SK-N-MC (cell line): Measurements from ENCODE around the gene EHD2.

Experiments used
- DNase-seq: peaks from one replicate; pipeline ENCODE4 v3.0.0-alpha.2; 2011; ENCODE audit warnings: low read depth, low spot score
- H3K27ac ChIP-seq: fragments of 200-600 bp; sonication (generic); 2 replicates; pipeline ENCODE4 v1.5.1; 2016; ENCODE audit warnings: mixed run types
- H3K36me3 ChIP-seq: fragments of 200-600 bp; sonication (generic); 2 replicates; pipeline ENCODE4 v1.6.1; 2017; ENCODE audit warnings: antibody characterized with exemption, low read length, mixed read lengths; ENCODE audit not compliant: insufficient read depth
- H3K4me3 ChIP-seq: fragments of 200-600 bp; sonication (generic); 2 replicates; pipeline ENCODE4 v1.5.1; 2016
- H3K9ac ChIP-seq: fragments of 200-600 bp; sonication (generic); 2 replicates; pipeline ENCODE4 v1.8.0; 2017; ENCODE audit warnings: mixed run types, mixed read lengths; ENCODE audit not compliant: insufficient read length
- H3K9me3 ChIP-seq: fragments of 200-600 bp; sonication (generic); 2 replicates; pipeline ENCODE4 v1.6.1; 2017; ENCODE audit warnings: low read depth, mild to moderate bottlenecking, antibody characterized with exemption, low read length, moderate library complexity, mixed read lengths
- EZH2 ChIP-seq: fragments of 200-600 bp; sonication (generic); IDR thresholded peaks from one replicate; pipeline ENCODE4 v1.6.1; 2017; ENCODE audit warnings: antibody characterized with exemption
- FOXP2 ChIP-seq: optimal IDR thresholded peaks from 2 replicates; pipeline ENCODE3; 2011; ENCODE audit warnings: mild to moderate bottlenecking, moderate library complexity; ENCODE audit not compliant: insufficient read depth; ENCODE audit errors: extremely low read length, control extremely low read depth
- POLR2AphosphoS5 ChIP-seq: IDR thresholded peaks from 2 replicates; pipeline ENCODE4 v1.6.1; 2012; ENCODE audit warnings: mild to moderate bottlenecking, low read depth, low read length, borderline replicate concordance

EHD2 gene

GRCh38 chr19:47729468-47729798 lies 16.2 kb downstream of the EHD2 start:
- no peak overlapping the region for H3K4me3 ChIP-seq
- TF ChIP-seq FOXP2 (no peak), EZH2 (no peak), POLR2AphosphoS5 (no peak)
- no peak overlapping the region for H3K27ac ChIP-seq
- DNase-seq: no peak
- H3K36me3 ChIP-seq: no peaks in the 10 kb centered on the region
- H3K9ac ChIP-seq: no peak overlapping the region
- H3K9me3 ChIP-seq: no peaks in the 10 kb centered on the region

- no peaks in the 10 kb centered on the region for H3K9me3 ChIP-seq
- TF ChIP-seq POLR2AphosphoS5 (no peak), FOXP2 (no peak), EZH2 (no peak)
- H3K36me3 ChIP-seq: no peaks in the 10 kb centered on the region
- no peak for DNase-seq
- H3K4me3 ChIP-seq: no peak overlapping the region
- H3K27ac ChIP-seq: no peak overlapping the region
- H3K9ac ChIP-seq: no peak overlapping the region
Measured at GRCh38 chr19:47729799-47730520, 16.7 kb downstream of the EHD2 start.

- H3K36me3 ChIP-seq: no peaks in the 10 kb centered on the region
- no peak overlapping the region for H3K27ac ChIP-seq
Measured at GRCh38 chr19:47730521-47730889, 17.3 kb downstream of the EHD2 start.

GRCh38 chr19:47730910-47731309 lies 17.7 kb downstream of the EHD2 start:
- Histone ChIP-seq H3K9me3 (no peaks in the 10 kb centered on the region), H3K4me3 (no peak overlapping the region), H3K9ac (no peak overlapping the region), H3K27ac (no peak overlapping the region), H3K36me3 (no peaks in the 10 kb centered on the region)
- DNase-seq: no peak
- TF ChIP-seq EZH2 (no peak), POLR2AphosphoS5 (no peak), FOXP2 (no peak)

More at GRCh38 chr19:47730521-47730889, 17.3 kb downstream of the EHD2 start:
- no peak overlapping the region for H3K9ac ChIP-seq
- TF ChIP-seq EZH2 (no peak), POLR2AphosphoS5 (no peak), FOXP2 (no peak)
- no peak overlapping the region for H3K4me3 ChIP-seq
- no peak for DNase-seq
- H3K9me3 ChIP-seq: no peaks in the 10 kb centered on the region

GRCh38 chr19:47735131-47735530 lies 21.9 kb downstream of the EHD2 start:
- H3K36me3 ChIP-seq: no peaks in the 10 kb centered on the region
- DNase-seq: no peak
- no peak overlapping the region for H3K9ac ChIP-seq

DNA sequence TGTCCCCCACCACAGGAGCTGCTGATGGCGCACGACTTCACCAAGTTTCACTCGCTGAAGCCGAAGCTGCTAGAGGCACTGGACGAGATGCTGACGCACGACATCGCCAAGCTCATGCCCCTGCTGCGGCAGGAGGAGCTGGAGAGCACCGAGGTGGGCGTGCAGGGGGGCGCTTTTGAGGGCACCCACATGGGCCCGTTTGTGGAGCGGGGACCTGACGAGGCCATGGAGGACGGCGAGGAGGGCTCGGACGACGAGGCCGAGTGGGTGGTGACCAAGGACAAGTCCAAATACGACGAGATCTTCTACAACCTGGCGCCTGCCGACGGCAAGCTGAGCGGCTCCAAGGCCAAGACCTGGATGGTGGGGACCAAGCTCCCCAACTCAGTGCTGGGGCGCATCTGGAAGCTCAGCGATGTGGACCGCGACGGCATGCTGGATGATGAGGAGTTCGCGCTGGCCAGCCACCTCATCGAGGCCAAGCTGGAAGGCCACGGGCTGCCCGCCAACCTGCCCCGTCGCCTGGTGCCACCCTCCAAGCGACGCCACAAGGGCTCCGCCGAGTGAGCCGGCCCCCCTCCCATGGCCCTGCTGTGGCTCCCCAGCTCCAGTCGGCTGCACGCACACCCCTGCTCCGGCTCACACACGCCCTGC lies 27.8 kb downstream of the EHD2 start:
- Histone ChIP-seq H3K9me3 (no peaks in the 10 kb centered on the region), H3K9ac (no peak overlapping the region), H3K4me3 (no peak overlapping the region), H3K36me3 (no peaks in the 10 kb centered on the region), H3K27ac (no peak overlapping the region)
- DNase-seq: no peak
- TF ChIP-seq FOXP2: no peak
- TF ChIP-seq EZH2: no peak
- TF ChIP-seq POLR2AphosphoS5: no peak

More at GRCh38 chr19:47735131-47735530, 21.9 kb downstream of the EHD2 start:
- no peak overlapping the region for H3K27ac ChIP-seq
- no peaks in the 10 kb centered on the region for H3K9me3 ChIP-seq
- TF ChIP-seq FOXP2 (no peak), EZH2 (no peak), POLR2AphosphoS5 (no peak)
- no peak overlapping the region for H3K4me3 ChIP-seq

DNA sequence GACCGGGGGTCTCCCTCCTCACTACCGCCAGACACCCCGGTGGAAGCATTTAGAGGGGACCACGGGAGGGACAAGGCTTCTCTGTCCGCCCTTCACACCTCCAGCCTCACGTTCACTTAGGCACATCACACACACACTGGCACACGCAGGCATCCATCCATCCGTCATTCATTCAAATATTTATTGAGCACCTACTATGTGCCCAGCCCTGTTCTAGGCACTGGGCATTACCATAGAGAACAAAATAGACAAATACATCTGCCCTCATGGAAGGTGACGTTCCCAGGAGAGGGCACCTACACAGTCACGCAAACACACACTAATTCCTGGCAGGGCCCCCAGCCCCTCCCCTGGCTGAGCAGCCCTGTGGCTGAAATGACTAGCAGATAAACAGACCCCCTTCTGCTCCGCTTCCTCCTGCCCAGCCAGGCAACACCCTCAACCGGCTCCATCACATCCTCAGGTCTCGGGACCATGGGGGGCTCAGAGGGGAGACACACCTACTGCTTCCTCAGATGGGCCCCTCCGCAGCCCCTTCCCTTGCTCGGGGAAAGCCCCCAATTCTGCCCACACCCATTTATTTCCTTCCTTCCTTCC lies 28.4 kb downstream of the EHD2 start:
- H3K27ac ChIP-seq: peak overlapping the region; percentile 19; the same call in 1 of the 2 replicates

DNA sequence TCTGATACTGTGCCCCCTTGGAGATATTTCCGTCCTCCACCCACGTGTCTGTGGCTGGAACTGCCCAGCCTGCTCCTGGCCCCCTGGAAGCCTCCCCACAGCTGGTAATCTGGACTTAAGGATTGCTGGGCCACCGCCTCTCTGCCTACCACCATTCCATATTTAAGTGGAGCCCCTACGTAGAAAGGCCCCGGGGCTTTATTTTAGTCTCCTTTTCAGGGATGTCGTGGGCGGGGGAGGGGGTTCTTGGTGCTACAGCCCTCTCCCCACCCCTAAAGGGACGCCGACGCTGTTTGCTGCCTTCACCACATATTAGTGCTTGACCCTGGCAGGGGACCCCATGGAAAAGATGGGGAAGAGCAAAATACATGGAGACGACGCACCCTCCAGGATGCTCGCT lies 29.4 kb downstream of the EHD2 start:
- no peak for DNase-seq
- H3K9me3 ChIP-seq: no peaks in the 10 kb centered on the region
- H3K9ac ChIP-seq: peak overlapping the region; percentile 71
- H3K4me3 ChIP-seq: peak overlapping the region; percentile 80
- peak overlapping the region; percentile 83 for H3K27ac ChIP-seq
- peaks cover 11% of the 10 kb centered on the region for H3K36me3 ChIP-seq
- TF ChIP-seq FOXP2: no peak
- TF ChIP-seq EZH2: no peak
- TF ChIP-seq POLR2AphosphoS5: no peak

More for the DNA sequence above, 28.4 kb downstream of the EHD2 start:
- Histone ChIP-seq H3K9me3 (no peaks in the 10 kb centered on the region), H3K4me3 (no peak overlapping the region), H3K36me3 (peaks cover 2% of the 10 kb centered on the region; the same call in 1 of the 2 replicates), H3K9ac (no peak overlapping the region)
- TF ChIP-seq POLR2AphosphoS5 (no peak), FOXP2 (no peak), EZH2 (no peak)
- no peak for DNase-seq
